Progenitor cell of endocrine pancreas (in vitro differentiated cells): ENCODE measurements around the gene TREM2. TPM values are rescaled to one million over a fixed set of nuclear protein-coding genes. Genes with fewer than 3 reads are reported as not detected.

Experiments
- DNase-seq: peaks from one replicate; pipeline ENCODE4 v3.0.0; 2021; ENCODE audit warnings: low spot score; ENCODE audit not compliant: unreplicated experiment
- H3K27ac Mint-ChIP-seq: 2 replicates; pipeline ENCODE4 v1.8.0; 2021; ENCODE audit warnings: mild to moderate bottlenecking, moderate library complexity, mixed read lengths
- H3K27me3 Mint-ChIP-seq: 2 replicates; pipeline ENCODE4 v1.8.0; 2021; ENCODE audit warnings: mixed read lengths
- H3K36me3 Mint-ChIP-seq: 2 replicates; pipeline ENCODE4 v1.8.0; 2022; ENCODE audit warnings: mixed read lengths; ENCODE audit not compliant: insufficient read depth
- H3K4me1 Mint-ChIP-seq: 2 replicates; pipeline ENCODE4 v1.8.0; 2021; ENCODE audit warnings: low read depth, mixed read lengths
- H3K4me3 Mint-ChIP-seq: 2 replicates; pipeline ENCODE4 v1.8.0; 2021; ENCODE audit warnings: low read depth, mild to moderate bottlenecking, moderate library complexity, mixed read lengths
- H3K9me3 Mint-ChIP-seq: 2 replicates; pipeline ENCODE4 v1.8.0; 2021; ENCODE audit warnings: low read depth, mixed read lengths
- total RNA-seq: library from RNA; stranded (reverse); gene quantifications from 2 replicates; pipeline ENCODE4 v1.2.1, GENCODE V29; 2021
- TF ChIP-seq, protein P1 (sequence below): fragments of 200-600 bp; sonication (generic); IDR thresholded peaks from one replicate; pipeline ENCODE4 v1.5.0; 2021; ENCODE audit warnings: antibody characterized with exemption, mild to moderate bottlenecking; ENCODE audit not compliant: unreplicated experiment

The TREM2 gene
- total RNA-seq, 1 donor from 2014 or later: not detected

DNA sequence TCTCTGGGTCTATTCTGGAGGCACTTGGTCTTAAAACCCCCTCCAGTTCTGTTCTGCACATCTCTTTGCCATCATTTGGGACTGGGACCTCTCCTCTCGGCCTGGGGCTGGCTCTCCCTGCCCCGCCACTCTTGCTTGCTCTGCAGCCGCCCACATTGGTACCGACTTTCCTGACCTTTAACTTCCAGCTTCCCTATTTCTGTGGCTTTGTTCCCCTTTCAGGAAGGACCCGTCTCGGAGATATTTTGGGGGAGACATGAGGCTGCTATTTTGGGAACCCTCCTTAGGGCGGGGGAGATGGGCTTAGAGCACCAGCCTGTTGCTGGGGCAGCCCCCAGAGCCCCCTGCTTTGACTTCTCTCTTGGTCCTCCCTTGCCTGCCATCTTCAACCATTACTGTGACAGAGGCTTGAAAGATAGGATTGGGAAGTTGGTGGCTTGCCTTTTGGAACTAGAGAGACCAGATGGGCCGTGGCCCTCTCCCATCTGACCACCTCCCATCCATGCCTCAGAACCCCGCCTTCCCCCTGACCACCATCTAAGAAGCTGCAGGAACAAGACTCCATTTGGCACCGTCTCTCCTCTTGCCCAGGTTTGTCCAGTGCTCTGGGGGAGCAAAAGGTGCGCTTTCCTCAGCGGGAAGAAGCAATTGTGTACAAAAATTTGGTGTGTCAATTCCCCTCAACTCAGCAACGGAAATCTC, 914 bp downstream of the TREM2 start:
- no peaks in the 10 kb centered on the region for H3K4me1 Mint-ChIP-seq
- H3K4me3 Mint-ChIP-seq: no peak overlapping the region
- TF ChIP-seq, protein P1, sequence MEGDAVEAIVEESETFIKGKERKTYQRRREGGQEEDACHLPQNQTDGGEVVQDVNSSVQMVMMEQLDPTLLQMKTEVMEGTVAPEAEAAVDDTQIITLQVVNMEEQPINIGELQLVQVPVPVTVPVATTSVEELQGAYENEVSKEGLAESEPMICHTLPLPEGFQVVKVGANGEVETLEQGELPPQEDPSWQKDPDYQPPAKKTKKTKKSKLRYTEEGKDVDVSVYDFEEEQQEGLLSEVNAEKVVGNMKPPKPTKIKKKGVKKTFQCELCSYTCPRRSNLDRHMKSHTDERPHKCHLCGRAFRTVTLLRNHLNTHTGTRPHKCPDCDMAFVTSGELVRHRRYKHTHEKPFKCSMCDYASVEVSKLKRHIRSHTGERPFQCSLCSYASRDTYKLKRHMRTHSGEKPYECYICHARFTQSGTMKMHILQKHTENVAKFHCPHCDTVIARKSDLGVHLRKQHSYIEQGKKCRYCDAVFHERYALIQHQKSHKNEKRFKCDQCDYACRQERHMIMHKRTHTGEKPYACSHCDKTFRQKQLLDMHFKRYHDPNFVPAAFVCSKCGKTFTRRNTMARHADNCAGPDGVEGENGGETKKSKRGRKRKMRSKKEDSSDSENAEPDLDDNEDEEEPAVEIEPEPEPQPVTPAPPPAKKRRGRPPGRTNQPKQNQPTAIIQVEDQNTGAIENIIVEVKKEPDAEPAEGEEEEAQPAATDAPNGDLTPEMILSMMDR: no peak
- no peaks in the 10 kb centered on the region for H3K9me3 Mint-ChIP-seq
- DNase-seq: no peak
- H3K36me3 Mint-ChIP-seq: no peaks in the 10 kb centered on the region
- no peak overlapping the region for H3K27ac Mint-ChIP-seq
- H3K27me3 Mint-ChIP-seq: peaks cover 18% of the 10 kb centered on the region

DNA sequence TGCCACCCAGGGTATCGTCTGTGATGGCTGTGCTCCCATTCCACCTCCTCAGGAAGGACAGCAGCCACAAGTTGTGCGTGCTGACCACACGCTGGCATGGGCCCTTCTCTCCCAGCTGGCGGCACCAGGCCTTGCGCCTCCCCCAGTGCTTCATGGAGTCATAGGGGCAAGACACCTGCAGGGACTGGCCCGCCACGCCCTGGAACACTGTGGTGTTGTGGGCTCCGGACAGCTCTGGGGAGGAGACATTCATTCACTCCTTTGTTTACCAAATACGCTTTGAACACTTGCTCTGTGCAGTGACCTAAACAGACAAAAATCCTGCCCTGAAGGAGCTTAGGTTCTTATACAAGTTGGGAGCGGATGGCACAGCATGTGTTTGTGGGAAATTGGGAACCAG, 1.5 kb downstream of the TREM2 start:
- no peak overlapping the region for H3K27ac Mint-ChIP-seq
- H3K4me1 Mint-ChIP-seq: no peaks in the 10 kb centered on the region
- no peak overlapping the region for H3K4me3 Mint-ChIP-seq
- H3K9me3 Mint-ChIP-seq: no peaks in the 10 kb centered on the region
- no peak for DNase-seq
- H3K36me3 Mint-ChIP-seq: no peaks in the 10 kb centered on the region
- TF ChIP-seq, protein P1: no peak
- H3K27me3 Mint-ChIP-seq: peaks cover 14% of the 10 kb centered on the region

DNA sequence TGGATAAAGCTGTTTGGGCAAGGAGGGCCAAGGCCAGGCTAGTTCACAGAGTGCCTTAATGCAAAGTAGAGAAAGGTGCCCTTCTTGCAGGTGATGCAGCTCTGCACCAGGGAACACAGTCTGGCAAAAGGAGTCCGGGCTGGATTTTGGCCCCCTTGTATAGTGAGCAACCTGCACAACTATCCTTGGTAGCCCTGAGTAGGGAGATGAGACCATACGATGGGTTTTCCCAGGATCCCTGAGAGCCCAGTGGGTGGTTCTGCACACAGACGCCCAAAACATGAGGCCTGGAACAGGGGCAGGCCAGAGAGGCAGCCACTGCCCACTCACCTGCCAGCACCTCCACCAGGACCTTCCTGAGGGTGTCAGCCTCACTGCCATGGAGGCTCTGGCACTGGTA, 2.0 kb downstream of the TREM2 start:
- Mint-ChIP-seq H3K36me3 (no peaks in the 10 kb centered on the region), H3K4me3 (no peak overlapping the region), H3K4me1 (no peaks in the 10 kb centered on the region), H3K27ac (no peak overlapping the region), H3K9me3 (no peaks in the 10 kb centered on the region), H3K27me3 (peaks cover 12% of the 10 kb centered on the region)
- TF ChIP-seq, protein P1: no peak
- DNase-seq: no peak

DNA sequence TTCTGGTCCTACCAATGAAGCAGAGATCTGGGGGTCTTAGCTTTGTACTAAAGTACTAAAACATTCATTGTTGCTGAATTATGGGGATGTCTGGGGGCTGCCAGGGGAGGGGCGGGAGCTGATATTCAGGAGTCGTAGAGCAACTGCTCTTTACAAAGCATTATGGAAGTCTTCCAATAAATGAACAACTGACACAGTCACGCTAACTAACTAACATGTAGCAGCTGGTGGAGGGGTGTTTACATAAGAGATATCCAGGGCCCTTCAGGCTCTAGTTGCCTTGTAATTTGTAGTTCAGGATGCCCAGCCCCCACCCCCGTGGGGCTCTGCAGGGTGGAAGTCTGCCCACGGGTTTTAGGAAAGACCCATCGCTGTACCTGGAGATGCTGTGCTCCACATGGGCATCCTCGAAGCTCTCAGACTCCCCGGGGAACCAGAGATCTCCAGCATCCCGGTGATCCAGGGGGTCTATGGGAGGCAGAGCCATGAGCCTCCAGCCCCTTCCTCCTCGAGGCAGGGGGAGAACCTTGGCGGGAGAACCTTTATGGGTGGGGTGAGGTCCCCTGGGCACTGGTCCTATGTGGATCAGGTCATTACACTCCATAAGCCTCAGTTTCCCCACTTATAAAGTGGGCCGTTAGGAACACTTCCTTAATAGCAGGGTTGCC, 3.4 kb downstream of the TREM2 start:
- no peaks in the 10 kb centered on the region for H3K9me3 Mint-ChIP-seq

DNA sequence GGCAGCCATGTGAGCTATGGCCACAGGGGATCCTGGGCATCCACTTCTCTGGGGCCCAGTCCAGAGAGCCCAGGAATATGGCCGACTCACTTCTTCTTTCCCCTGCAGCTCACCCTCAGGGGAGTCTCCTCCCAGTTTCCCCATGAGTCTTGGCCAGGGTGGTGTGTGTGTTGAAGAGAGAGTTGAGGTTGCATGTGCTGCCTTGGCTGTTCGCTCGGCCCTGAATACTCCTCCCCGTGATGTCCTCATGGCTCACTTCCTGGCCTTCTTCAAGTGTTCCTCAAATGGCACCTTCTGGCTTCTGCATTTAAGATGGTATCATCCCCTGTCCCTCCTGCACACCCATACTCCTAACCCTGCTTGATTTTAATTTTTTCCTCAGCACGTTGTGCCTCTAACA, 5.6 kb downstream of the TREM2 start:
- Mint-ChIP-seq H3K9me3 (no peaks in the 10 kb centered on the region), H3K27me3 (peaks cover 20% of the 10 kb centered on the region), H3K36me3 (no peaks in the 10 kb centered on the region), H3K4me1 (no peaks in the 10 kb centered on the region), H3K4me3 (no peak overlapping the region), H3K27ac (no peak overlapping the region)
- TF ChIP-seq, protein P1: no peak
- no peak for DNase-seq

More for the DNA sequence above, 3.4 kb downstream of the TREM2 start:
- no peaks in the 10 kb centered on the region for H3K36me3 Mint-ChIP-seq
- H3K4me3 Mint-ChIP-seq: no peak overlapping the region
- DNase-seq: no peak
- TF ChIP-seq, protein P1: no peak
- H3K4me1 Mint-ChIP-seq: no peaks in the 10 kb centered on the region
- H3K27me3 Mint-ChIP-seq: peaks cover 20% of the 10 kb centered on the region
- no peak overlapping the region for H3K27ac Mint-ChIP-seq
